BJ (cell line): ENCODE measurements around the gene GULP1. TPM values are rescaled to one million over a fixed set of nuclear protein-coding genes. Genes with fewer than 3 reads are reported as not detected.

Experiments
- CTCF ChIA-PET: fragments of 350-600 bp; formaldehyde crosslinking; extraction: SDS; loops from one replicate; lab custom pipeline; 2021; ENCODE audit warnings: antibody characterized with exemption, inconsistent platforms; lab: Yijun Ruan, JAX
- POLR2A ChIA-PET: fragments of 300-600 bp; sonication (Branson Sonifier 250); formaldehyde crosslinking; extraction: SDS; loops from one replicate; lab custom pipeline; 2021; ENCODE audit warnings: antibody characterized with exemption; lab: Charles Lee
- DNase-seq: peaks from one replicate; pipeline ENCODE4 v3.0.0-alpha.2; 2011; ENCODE audit warnings: low read depth
- H3K27me3 ChIP-seq: 2 replicates; pipeline ENCODE4 v1.6.0; 2011; ENCODE audit warnings: low read length; ENCODE audit not compliant: control insufficient read depth, insufficient read depth
- H3K36me3 ChIP-seq: 2 replicates; pipeline ENCODE4 v1.5.1; 2011; ENCODE audit warnings: low read length; ENCODE audit not compliant: control insufficient read depth, insufficient read depth
- H3K4me3 ChIP-seq: 2 replicates; pipeline ENCODE4 v1.5.1; 2011; ENCODE audit warnings: low read depth, mild to moderate bottlenecking, control low read depth, low read length
- CTCF ChIP-seq: IDR thresholded peaks from 2 replicates; pipeline ENCODE4 v1.5.1; 2011; ENCODE audit warnings: low read depth, mild to moderate bottlenecking, control low read depth, inconsistent platforms, low read length, moderate library complexity; ENCODE audit not compliant: insufficient read depth
- polyA plus RNA-seq: library from polyadenylated mRNA; depleted of rRNA; stranded (reverse); fragments of >200 nt; gene quantifications from 2 replicates; pipeline ENCODE4 v1.2.3, GENCODE V29; 2011

Gene GULP1
- polyA plus RNA-seq, 1 experiment: 31.0 TPM

- Histone ChIP-seq H3K36me3 (no peaks in the 10 kb centered on the region), H3K27me3 (no peaks in the 10 kb centered on the region), H3K4me3 (no peak overlapping the region)
- no peak for TF ChIP-seq CTCF
- POLR2A ChIA-PET: no interaction called here
- no peak for DNase-seq
- CTCF ChIA-PET: interaction anchor here (1.0 kb wide), 1 partner anchor 43 kb away, joined by 3 read pairs; no protein-coding TSS in a partner anchor
These were observed 46.8 kb downstream of the GULP1 start for GRCh38 chr2:188338463-188338862.

GRCh38 chr2:188340257-188340656 is 48.6 kb downstream of the GULP1 start:
- no peaks in the 10 kb centered on the region for H3K36me3 ChIP-seq
- CTCF ChIA-PET: no interaction called here
- no peak overlapping the region for H3K4me3 ChIP-seq
- POLR2A ChIA-PET: no interaction called here
- no peak for TF ChIP-seq CTCF
- H3K27me3 ChIP-seq: no peaks in the 10 kb centered on the region
- no peak for DNase-seq

GRCh38 chr2:188345020-188345419 is 53.3 kb downstream of the GULP1 start:
- no peak for TF ChIP-seq CTCF
- H3K36me3 ChIP-seq: no peaks in the 10 kb centered on the region
- ChIA-PET POLR2A (no interaction called here), CTCF (interaction anchor here (1.3 to 1.7 kb wide), 3 partner anchors 23 to 53 kb away, joined by 3 to 6 read pairs (median 4); partner anchors contain the start of gene GULP1)
- no peak for DNase-seq
- no peak overlapping the region for H3K4me3 ChIP-seq
- H3K27me3 ChIP-seq: no peaks in the 10 kb centered on the region

- ChIA-PET POLR2A (no interaction called here), CTCF (interaction anchor here (1.6 kb wide), 1 partner anchor 54 kb away, joined by 6 read pairs; the partner anchor contains the start of gene GULP1)
- TF ChIP-seq CTCF: no peak
- DNase-seq: no peak
- Histone ChIP-seq H3K27me3 (no peaks in the 10 kb centered on the region), H3K4me3 (no peak overlapping the region), H3K36me3 (no peaks in the 10 kb centered on the region)
These were observed 53.8 kb downstream of the GULP1 start for GRCh38 chr2:188345426-188345825.

- Histone ChIP-seq H3K4me3 (no peak overlapping the region), H3K36me3 (no peaks in the 10 kb centered on the region), H3K27me3 (no peaks in the 10 kb centered on the region)
- no peak for TF ChIP-seq CTCF
- no peak for DNase-seq
- CTCF ChIA-PET: no interaction called here
- POLR2A ChIA-PET: no interaction called here
These were observed 54.3 kb downstream of the GULP1 start for GRCh38 chr2:188345831-188346458.
